HPDE6-E6E7 (cell line): Measurements from ENCODE around the gene IL1A.

ENCODE experiments used
- DNase-seq: peaks from one replicate; pipeline ENCODE4 v3.0.0; 2011; ENCODE audit warnings: missing footprints; ENCODE audit errors: extremely low spot score

Gene IL1A

GRCh38 chr2:112727276-112728028 lies 56.8 kb downstream of the IL1A start:
- DNase-seq: no peak

- DNase-seq: peak; percentile 92
These were observed 57.7 kb downstream of the IL1A start for GRCh38 chr2:112726487-112727190.

- peak; percentile 37 for DNase-seq
These were observed 58.5 kb downstream of the IL1A start for GRCh38 chr2:112725545-112726457.

GRCh38 chr2:112724591-112725525 lies 59.4 kb downstream of the IL1A start:
- DNase-seq: no peak

- DNase-seq: no peak
These were observed 60.3 kb downstream of the IL1A start for GRCh38 chr2:112723995-112724394.
